Endothelial cell of umbilical vein (primary cell): ENCODE results near the gene PRRT4. TPM values are rescaled to one million over a fixed set of nuclear protein-coding genes. Genes with fewer than 3 reads are reported as not detected.

Experiments used
- BruUV-seq: library from RNA; stranded (reverse); fragments of 400-500 nt; replicated peaks from 2 replicates; lab custom pipeline; 2021; lab: Mats Ljungman, UMichigan
- CTCF ChIA-PET: fragments of 300-600, 350-600 bp; sonication (Branson Sonifier 250); formaldehyde crosslinking; loops from one replicate; lab custom pipeline; 2021; ENCODE audit warnings: antibody characterized with exemption, inconsistent platforms; lab: Charles Lee
- POLR2A ChIA-PET: fragments of 300-600, 350-600 bp; sonication (Branson Sonifier 250); formaldehyde crosslinking; loops from one replicate; lab custom pipeline; 2021; ENCODE audit warnings: antibody characterized with exemption, inconsistent platforms; lab: Charles Lee
- DNase-seq: peaks from one replicate; pipeline ENCODE4 v3.0.0-alpha.2; 2011; ENCODE audit warnings: low read depth, low spot score
- FAIRE-seq: peaks from 2 replicates; lab custom pipeline; 2011; peaks lifted over from hg19 to GRCh38; lab: Jason Lieb, UNC
- H2AFZ ChIP-seq: 2 replicates; pipeline ENCODE4 v1.6.0; 2012; ENCODE audit warnings: low read depth, low read length, control low read depth, inconsistent platforms
- H3K27ac ChIP-seq: 2 replicates; pipeline ENCODE4 v1.5.1; 2011; ENCODE audit warnings: low read depth, mild to moderate bottlenecking, control low read depth, low read length, moderate library complexity; ENCODE audit not compliant: insufficient read depth
- H3K27me3 ChIP-seq, 2 experiments: 2 replicates each; pipeline versions ENCODE4 v1.6.0 to v1.6.1; 2011; ENCODE audit warnings: low read length in 2 of 2, mixed read lengths in 1 of 2; ENCODE audit not compliant: control insufficient read depth in 2 of 2, insufficient read depth in 2 of 2
- H3K36me3 ChIP-seq, 2 experiments: 2 replicates in 1 of 2; 3 replicates in 1 of 2; pipeline ENCODE4 v1.5.1; 2011; ENCODE audit warnings: low read length in 2 of 2, mild to moderate bottlenecking in 1 of 2, moderate library complexity in 1 of 2; ENCODE audit not compliant: control insufficient read depth in 2 of 2, insufficient read depth in 2 of 2; ENCODE audit errors: extremely low read depth in 1 of 2
- H3K4me1 ChIP-seq: 3 replicates; pipeline ENCODE4 v1.5.1; 2011; ENCODE audit warnings: mild to moderate bottlenecking, low read length; ENCODE audit not compliant: control insufficient read depth, insufficient read depth; ENCODE audit errors: extremely low read depth
- H3K4me2 ChIP-seq: 2 replicates; pipeline ENCODE4 v1.6.1; 2011; ENCODE audit warnings: low read length, control low read depth, mixed read lengths; ENCODE audit not compliant: insufficient read depth
- H3K4me3 ChIP-seq, 3 experiments: fragments of 200-600 bp in 1 of 3; sonication (generic), shearing (Covaris generic) in 1 of 3; replicated peaks in 1 of 3; 2 replicates each; pipeline ENCODE4 v1.5.1; 2011 to 2016; ENCODE audit warnings: control low read depth in 3 of 3, low read length in 3 of 3, mild to moderate bottlenecking in 2 of 3, inconsistent platforms in 1 of 3, low read depth in 1 of 3, moderate library complexity in 1 of 3; ENCODE audit not compliant: insufficient read depth in 1 of 3
- H3K79me2 ChIP-seq: 2 replicates; pipeline ENCODE4 v1.6.0; 2012; ENCODE audit warnings: low read length, inconsistent platforms; ENCODE audit not compliant: control insufficient read depth, insufficient read depth
- H3K9ac ChIP-seq: replicated peaks from 2 replicates; pipeline ENCODE3; 2011; ENCODE audit warnings: low read length, control low read depth; ENCODE audit not compliant: insufficient read depth; ENCODE audit errors: extremely low read depth
- H3K9me1 ChIP-seq: replicated peaks from 3 replicates; pipeline ENCODE4 v1.6.0; 2011; ENCODE audit warnings: mild to moderate bottlenecking, low read length; ENCODE audit not compliant: control insufficient read depth, insufficient read depth; ENCODE audit errors: extremely low read depth
- H3K9me3 ChIP-seq: replicated peaks from 2 replicates; pipeline ENCODE4 v1.5.1; 2012; ENCODE audit warnings: low read length, inconsistent platforms; ENCODE audit not compliant: control insufficient read depth, insufficient read depth
- H4K20me1 ChIP-seq: replicated peaks from 2 replicates; pipeline ENCODE3; 2011; ENCODE audit warnings: mild to moderate bottlenecking, low read length; ENCODE audit not compliant: control insufficient read depth, insufficient read depth; ENCODE audit errors: extremely low read depth
- CTCF ChIP-seq, 2 donors: IDR thresholded peaks; 1 replicate in 1 of 2; 2 replicates in 1 of 2; pipeline ENCODE4 v1.5.1; 2011; ENCODE audit warnings: low read length in 2 of 2, mild to moderate bottlenecking in 2 of 2, moderate library complexity in 2 of 2, control low read depth in 1 of 2, inconsistent platforms in 1 of 2, low read depth in 1 of 2; ENCODE audit not compliant: insufficient read depth in 1 of 2; ENCODE audit errors: extremely low read depth in 1 of 2
- EZH2 ChIP-seq: IDR thresholded peaks from 2 replicates; pipeline ENCODE4 v1.6.1; 2012; ENCODE audit warnings: borderline replicate concordance, low read depth, mild to moderate bottlenecking, moderate library complexity, low read length, inconsistent platforms; ENCODE audit not compliant: severe bottlenecking
- FOS ChIP-seq: IDR thresholded peaks from 2 replicates; pipeline ENCODE4 v1.6.1; 2011; ENCODE audit warnings: mild to moderate bottlenecking, low read length, moderate library complexity, borderline replicate concordance; ENCODE audit not compliant: insufficient read depth
- GATA2 ChIP-seq: IDR thresholded peaks from 2 replicates; pipeline ENCODE4 v1.7.0; 2011; ENCODE audit warnings: low read depth, mild to moderate bottlenecking, moderate library complexity, mixed read lengths, low read length; ENCODE audit not compliant: insufficient read length, insufficient read depth
- JUN ChIP-seq: IDR thresholded peaks from 2 replicates; pipeline ENCODE4 v1.6.1; 2011; ENCODE audit warnings: borderline replicate concordance, low read depth; ENCODE audit not compliant: insufficient read length, insufficient read depth
- MYC ChIP-seq: IDR thresholded peaks from one replicate; pipeline ENCODE4 v1.6.1; 2011; ENCODE audit warnings: mild to moderate bottlenecking, low read depth, low read length
- POLR2A ChIP-seq: IDR thresholded peaks from 2 replicates; pipeline ENCODE4 v1.6.1; 2012; ENCODE audit warnings: low read depth, mild to moderate bottlenecking, control low read depth, low read length
- POLR2AphosphoS5 ChIP-seq: IDR thresholded peaks from 2 replicates; pipeline ENCODE4 v1.6.1; 2012; ENCODE audit warnings: low read depth, mild to moderate bottlenecking, control low read depth, low read length, moderate library complexity; ENCODE audit not compliant: insufficient read depth
- dilution Hi-C: fragments of 300-500 bp; cut with MboI; formaldehyde crosslinking; loops from one replicate; pipeline ENCODE4 v1.15.0; 2019; ENCODE audit warnings: low sequenced_read_pairs; ENCODE audit not compliant: extremely low pct_ligation_motif_present
- intact Hi-C: fragments of 100-400 bp; cut with micrococcal nuclease; formaldehyde crosslinking; loops from one replicate; pipeline ENCODE4 v1.10.0; 2022
- polyA plus RNA-seq, 4 experiments: library from polyadenylated mRNA; depleted of rRNA in 3 of 4; stranded (reverse) in 3 of 4; unstranded in 1 of 4; fragments of >200 nt; gene quantifications; 2 replicates each; pipeline versions ENCODE4 v1.2.1 to v1.2.3, GENCODE V29; 2011 to 2012; ENCODE audit warnings: missing spikeins in 1 of 4
- total RNA-seq: library from RNA; stranded (reverse); gene quantifications from 2 replicates; pipeline ENCODE4 v1.2.3, GENCODE V29; 2021
- TF ChIP-seq, protein P1 (sequence below): IDR thresholded peaks from 2 replicates; pipeline ENCODE4 v1.6.1; 2011; ENCODE audit not compliant: insufficient read depth, insufficient read length

PRRT4 gene
- total and polyA plus RNA-seq, 2 donors (not counting 3 experiments of a cell fraction or from before 2014, with no cell fraction given): 0.03 TPM; not detected in 1

DNA sequence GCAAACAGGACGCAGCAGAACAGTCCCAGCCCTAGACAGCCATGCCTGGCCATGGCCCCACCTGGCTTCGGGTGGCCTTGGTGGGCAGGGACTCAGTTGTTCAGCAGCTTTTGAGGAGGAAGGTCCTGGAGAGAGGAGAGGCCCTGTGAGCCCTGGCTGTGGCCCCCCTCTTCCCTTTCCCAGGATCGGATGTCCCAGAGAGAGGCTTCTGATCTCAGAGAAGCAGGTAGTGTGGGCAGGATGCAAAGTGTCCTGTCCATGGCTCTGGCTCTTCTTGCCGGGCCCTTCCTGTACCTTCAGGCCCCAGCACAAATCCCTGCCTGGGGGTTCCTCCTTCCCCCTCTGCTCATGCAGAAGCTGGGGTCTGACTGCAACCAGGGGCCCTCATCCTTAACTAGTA, 1.6 kb downstream of the PRRT4 start:
- TF ChIP-seq POLR2A: no peak
- no peak for TF ChIP-seq MYC
- no peak for TF ChIP-seq GATA2
- TF ChIP-seq POLR2AphosphoS5: no peak
- no peak for TF ChIP-seq JUN
- no peak for TF ChIP-seq CTCF (IDR thresholded peaks at IDR 0.05; ENCODE audit: extremely low read depth in 1 of 2, insufficient read depth in 1 of 2, low read depth in 1 of 2, low read length in 2 of 2)
- TF ChIP-seq EZH2: no peak
- no peak for TF ChIP-seq FOS
- TF ChIP-seq, protein P1, sequence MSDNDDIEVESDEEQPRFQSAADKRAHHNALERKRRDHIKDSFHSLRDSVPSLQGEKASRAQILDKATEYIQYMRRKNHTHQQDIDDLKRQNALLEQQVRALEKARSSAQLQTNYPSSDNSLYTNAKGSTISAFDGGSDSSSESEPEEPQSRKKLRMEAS: no peak
- ChIA-PET CTCF (interaction anchor here (5.5 kb wide), 1 partner anchor 12 kb away, joined by 37 read pairs; no protein-coding TSS in a partner anchor), POLR2A (no interaction called here)
- Histone ChIP-seq H4K20me1 (no peaks in the 10 kb centered on the region), H3K27ac (no peak overlapping the region), H3K4me1 (peaks cover 4% of the 10 kb centered on the region), H3K9me1 (no peaks in the 10 kb centered on the region), H3K4me2 (no peak overlapping the region), H3K27me3 (peaks cover 55% of the 10 kb centered on the region in 2 experiments), H3K36me3 (no peaks in the 10 kb centered on the region), H3K9ac (no peak overlapping the region), H3K79me2 (no peaks in the 10 kb centered on the region), H3K9me3 (no peaks in the 10 kb centered on the region), H3K4me3 (no peak overlapping the region), H2AFZ (no peak overlapping the region)
- no peak for DNase-seq
- BruUV-seq: no TSS peak
- FAIRE-seq: no peak
- intact Hi-C loops (loop anchor here (2.0 kb wide), 1 partner anchor 27 kb away; no protein-coding TSS in a partner anchor), dilution Hi-C loops (no loop called here)
